DND-41 (cell line): ENCODE results near the gene MTCH1.

ENCODE experiments used
- CTCF ChIP-seq: IDR thresholded peaks from 2 replicates; pipeline ENCODE4 v1.5.1; 2012; ENCODE audit warnings: borderline replicate concordance, low read length, moderate library complexity, mild to moderate bottlenecking; ENCODE audit not compliant: poor library complexity, severe bottlenecking; ENCODE audit errors: extremely low read depth
- EZH2 ChIP-seq: IDR thresholded peaks from 3 replicates; pipeline ENCODE4 v1.6.1; 2012; ENCODE audit warnings: borderline replicate concordance, low read depth, mild to moderate bottlenecking, moderate library complexity, low read length, inconsistent platforms; ENCODE audit not compliant: severe bottlenecking

- TF ChIP-seq CTCF (no peak), EZH2 (no peak)
Measured at GRCh38 chr6:36968266-36968977, 17.6 kb downstream of the MTCH1 start.
